ENCODE measurements around the gene IRX6. TPM values are rescaled to one million over a fixed set of nuclear protein-coding genes. Genes with fewer than 3 reads are reported as not detected.

IRX6 gene
- total RNA-seq, 1 experiment from 2014 or later = 18.1 TPM

- Histone ChIP-seq H3K27ac (no peak overlapping the region), H3K4me1 (peaks cover 15% of the 10 kb centered on the region; the same call in 1 of the 2 replicates), H3K4me3 (no peak overlapping the region), H3K9me3 (replicated peaks) (no peaks in the 10 kb centered on the region), H3K36me3 (peaks cover 43% of the 10 kb centered on the region), H3K27me3 (no peaks in the 10 kb centered on the region)
- no peak for DNase-seq
These were observed 5.9 kb downstream of the IRX6 start for GRCh38 chr16:55329791-55330428.

GRCh38 chr16:55330781-55331647 lies 7.0 kb downstream of the IRX6 start:
- no peaks in the 10 kb centered on the region for H3K27me3 ChIP-seq
- peaks cover 43% of the 10 kb centered on the region for H3K36me3 ChIP-seq
- peaks cover 15% of the 10 kb centered on the region; the same call in 1 of the 2 replicates for H3K4me1 ChIP-seq
- H3K4me3 ChIP-seq = no peak overlapping the region
- H3K27ac ChIP-seq = no peak overlapping the region
- DNase-seq = no peak
- H3K9me3 ChIP-seq (replicated peaks) = no peaks in the 10 kb centered on the region

GRCh38 chr16:55331648-55332185 lies 7.7 kb downstream of the IRX6 start:
- no peaks in the 10 kb centered on the region for H3K9me3 ChIP-seq (replicated peaks)
- peaks cover 15% of the 10 kb centered on the region; the same call in 1 of the 2 replicates for H3K4me1 ChIP-seq
- no peaks in the 10 kb centered on the region for H3K27me3 ChIP-seq
- H3K27ac ChIP-seq = no peak overlapping the region
- H3K4me3 ChIP-seq = no peak overlapping the region
- peak; percentile 32 to 54 for DNase-seq
- peaks cover 43% of the 10 kb centered on the region for H3K36me3 ChIP-seq

GRCh38 chr16:55333684-55334083 lies 9.7 kb downstream of the IRX6 start:
- H3K36me3 ChIP-seq = peaks cover 27% of the 10 kb centered on the region
- DNase-seq = no peak
- H3K4me3 ChIP-seq = no peak overlapping the region
- H3K4me1 ChIP-seq = peaks cover 15% of the 10 kb centered on the region; the same call in 1 of the 2 replicates
- no peaks in the 10 kb centered on the region for H3K27me3 ChIP-seq
- no peaks in the 10 kb centered on the region for H3K9me3 ChIP-seq (replicated peaks)
- no peak overlapping the region for H3K27ac ChIP-seq

- Histone ChIP-seq H3K36me3 (no peaks in the 10 kb centered on the region), H3K27ac (no peak overlapping the region), H3K4me3 (no peak overlapping the region), H3K9me3 (replicated peaks) (no peaks in the 10 kb centered on the region), H3K4me1 (no peaks in the 10 kb centered on the region), H3K27me3 (no peaks in the 10 kb centered on the region; the same call in 1 of the 2 replicates)
- no peak for DNase-seq
These were observed 14.6 kb downstream of the IRX6 start for GRCh38 chr16:55338646-55339045.

GRCh38 chr16:55340445-55340844 lies 16.4 kb downstream of the IRX6 start:
- no peak for DNase-seq
- Histone ChIP-seq H3K4me3 (no peak overlapping the region), H3K9me3 (replicated peaks) (no peaks in the 10 kb centered on the region), H3K27me3 (no peaks in the 10 kb centered on the region; the same call in 1 of the 2 replicates), H3K4me1 (no peaks in the 10 kb centered on the region), H3K36me3 (no peaks in the 10 kb centered on the region), H3K27ac (no peak overlapping the region)

GRCh38 chr16:55341681-55342080 lies 17.7 kb downstream of the IRX6 start:
- no peak overlapping the region for H3K4me3 ChIP-seq
- no peaks in the 10 kb centered on the region for H3K9me3 ChIP-seq (replicated peaks)
- H3K27ac ChIP-seq = no peak overlapping the region
- no peaks in the 10 kb centered on the region for H3K36me3 ChIP-seq
- H3K27me3 ChIP-seq = no peaks in the 10 kb centered on the region; the same call in 1 of the 2 replicates
- H3K4me1 ChIP-seq = no peaks in the 10 kb centered on the region
- DNase-seq = no peak

GRCh38 chr16:55346475-55346874 lies 22.5 kb downstream of the IRX6 start:
- Histone ChIP-seq H3K27me3 (no peaks in the 10 kb centered on the region), H3K36me3 (no peaks in the 10 kb centered on the region), H3K4me3 (no peak overlapping the region), H3K9me3 (replicated peaks) (no peaks in the 10 kb centered on the region), H3K4me1 (no peaks in the 10 kb centered on the region), H3K27ac (no peak overlapping the region)
- no peak for DNase-seq

GRCh38 chr16:55349867-55350266 lies 25.9 kb downstream of the IRX6 start:
- Histone ChIP-seq H3K27ac (no peak overlapping the region), H3K36me3 (no peaks in the 10 kb centered on the region), H3K9me3 (replicated peaks) (no peaks in the 10 kb centered on the region), H3K4me1 (no peaks in the 10 kb centered on the region), H3K4me3 (no peak overlapping the region), H3K27me3 (no peaks in the 10 kb centered on the region)
- DNase-seq = peak; percentile 54 to 75

- Histone ChIP-seq H3K4me1 (no peaks in the 10 kb centered on the region), H3K36me3 (no peaks in the 10 kb centered on the region), H3K9me3 (replicated peaks) (no peaks in the 10 kb centered on the region), H3K27me3 (no peaks in the 10 kb centered on the region), H3K27ac (no peak overlapping the region), H3K4me3 (no peak overlapping the region)
- no peak for DNase-seq
These were observed 27.0 kb downstream of the IRX6 start for GRCh38 chr16:55350984-55351383.

- H3K27ac ChIP-seq = no peak overlapping the region
- no peak overlapping the region for H3K4me3 ChIP-seq
- no peaks in the 10 kb centered on the region for H3K9me3 ChIP-seq (replicated peaks)
- no peaks in the 10 kb centered on the region for H3K4me1 ChIP-seq
- H3K27me3 ChIP-seq = no peaks in the 10 kb centered on the region
- no peak for DNase-seq
- H3K36me3 ChIP-seq = no peaks in the 10 kb centered on the region
These were observed 27.9 kb downstream of the IRX6 start for GRCh38 chr16:55351936-55352335.

GRCh38 chr16:55357241-55357640 lies 33.2 kb downstream of the IRX6 start:
- Histone ChIP-seq H3K4me3 (no peak overlapping the region), H3K36me3 (no peaks in the 10 kb centered on the region), H3K27me3 (no peaks in the 10 kb centered on the region), H3K27ac (no peak overlapping the region), H3K9me3 (replicated peaks) (no peaks in the 10 kb centered on the region), H3K4me1 (no peaks in the 10 kb centered on the region)
- no peak for DNase-seq

GRCh38 chr16:55359946-55360345 lies 35.9 kb downstream of the IRX6 start:
- no peak overlapping the region for H3K27ac ChIP-seq
- no peak for DNase-seq
- no peaks in the 10 kb centered on the region for H3K27me3 ChIP-seq
- no peaks in the 10 kb centered on the region for H3K36me3 ChIP-seq
- H3K4me1 ChIP-seq = no peaks in the 10 kb centered on the region
- H3K9me3 ChIP-seq (replicated peaks) = no peaks in the 10 kb centered on the region
- no peak overlapping the region for H3K4me3 ChIP-seq

- Histone ChIP-seq H3K27ac (no peak overlapping the region), H3K9me3 (replicated peaks) (no peaks in the 10 kb centered on the region), H3K36me3 (no peaks in the 10 kb centered on the region), H3K4me3 (no peak overlapping the region), H3K27me3 (no peaks in the 10 kb centered on the region), H3K4me1 (peaks cover 29% of the 10 kb centered on the region)
- DNase-seq = peak; percentile 37 to 49
These were observed 40.8 kb downstream of the IRX6 start for GRCh38 chr16:55364811-55365210.

- Histone ChIP-seq H3K27me3 (no peaks in the 10 kb centered on the region), H3K4me3 (no peak overlapping the region), H3K9me3 (replicated peaks) (no peaks in the 10 kb centered on the region), H3K27ac (no peak overlapping the region; the same call in 1 of the 2 replicates), H3K36me3 (no peaks in the 10 kb centered on the region), H3K4me1 (peaks cover 44% of the 10 kb centered on the region)
- DNase-seq = peak in 1 of 2 experiments; percentile 51
These were observed 43.4 kb downstream of the IRX6 start for GRCh38 chr16:55367301-55367811.
